SK-N-SH treated with all-trans-retinoic acid at 6 μM for 48 hours (cell line): ENCODE data around the gene SAMD4B.

Experiments used
- ATAC-seq: fragments of 200-7000 bp; cut with Tn5 transposase; 3 replicates; pipeline ENCODE4 v1.9.1; 2020; ENCODE audit warnings: mild to moderate bottlenecking, moderate library complexity
- ARNTL ChIP-seq: fragments of 450-650 bp; formaldehyde crosslinking; IDR thresholded peaks from 2 replicates; pipeline ENCODE4 v1.5.0; 2020; ENCODE audit warnings: low read depth, mild to moderate bottlenecking, moderate library complexity, borderline replicate concordance
- BACH2 ChIP-seq: fragments of 250-450 bp; sonication (Bioruptor Pico); IDR thresholded peaks from 2 replicates; pipeline ENCODE4 v1.9.0; 2021; ENCODE audit warnings: mild to moderate bottlenecking, borderline replicate concordance
- CREB5 ChIP-seq: fragments of 250-450 bp; sonication (Bioruptor Pico); IDR thresholded peaks from 2 replicates; pipeline ENCODE4 v1.5.1; 2020; ENCODE audit warnings: low read depth, mild to moderate bottlenecking, moderate library complexity
- CSDC2 ChIP-seq: fragments of 250-450 bp; sonication (Bioruptor Pico); IDR thresholded peaks from 2 replicates; pipeline ENCODE4 v1.5.0; 2020; ENCODE audit warnings: mild to moderate bottlenecking, moderate library complexity
- ESRRG ChIP-seq: fragments of 250-450 bp; sonication (Bioruptor Pico); IDR thresholded peaks from 2 replicates; pipeline ENCODE4 v1.6.1; 2021; ENCODE audit warnings: mild to moderate bottlenecking
- GLIS3 ChIP-seq: fragments of 250-450 bp; sonication (Bioruptor Pico); IDR thresholded peaks from 2 replicates; pipeline ENCODE4 v1.5.0; 2020; ENCODE audit warnings: mild to moderate bottlenecking, moderate library complexity
- ISL1 ChIP-seq: fragments of 250-450 bp; sonication (Bioruptor Pico); IDR thresholded peaks from 2 replicates; pipeline ENCODE4 v2.1.2; 2022; ENCODE audit warnings: mild to moderate bottlenecking, moderate library complexity
- OSR1 ChIP-seq: fragments of 250-450 bp; sonication (Bioruptor Pico); IDR thresholded peaks from 2 replicates; pipeline ENCODE4 v1.8.0; 2022; ENCODE audit warnings: moderate library complexity, mild to moderate bottlenecking, inconsistent platforms
- PATZ1 ChIP-seq: fragments of 250-450 bp; sonication (Bioruptor Pico); IDR thresholded peaks from 2 replicates; pipeline ENCODE4 v1.8.0; 2020; ENCODE audit warnings: mild to moderate bottlenecking, moderate library complexity, borderline replicate concordance
- PPARA ChIP-seq: fragments of 250-450 bp; sonication (Bioruptor Pico); IDR thresholded peaks from 2 replicates; pipeline ENCODE4 v1.5.0; 2020; ENCODE audit warnings: mild to moderate bottlenecking, borderline replicate concordance
- RARB ChIP-seq: fragments of 250-450 bp; sonication (Bioruptor Pico); IDR thresholded peaks from 2 replicates; pipeline ENCODE4 v1.8.0; 2021; ENCODE audit warnings: mild to moderate bottlenecking, moderate library complexity
- SNAI2 ChIP-seq: fragments of 250-450 bp; sonication (Bioruptor Pico); IDR thresholded peaks from 2 replicates; pipeline ENCODE4 v1.5.0; 2020; ENCODE audit warnings: mild to moderate bottlenecking, moderate library complexity
- TCF4 ChIP-seq: fragments of 250-450 bp; sonication (Bioruptor Pico); IDR thresholded peaks from 2 replicates; pipeline ENCODE4 v1.8.0; 2021; ENCODE audit warnings: mild to moderate bottlenecking, moderate library complexity, borderline replicate concordance
- TOX ChIP-seq: fragments of 250-450 bp; sonication (Bioruptor Pico); IDR thresholded peaks from 2 replicates; pipeline ENCODE4 v1.8.0; 2021; ENCODE audit warnings: mild to moderate bottlenecking, moderate library complexity, borderline replicate concordance
- TSHZ2 ChIP-seq: fragments of 250-450 bp; sonication (Bioruptor Pico); IDR thresholded peaks from 2 replicates; pipeline ENCODE4 v1.5.0; 2020; ENCODE audit warnings: mild to moderate bottlenecking, moderate library complexity
- ZC3H10 ChIP-seq: fragments of 250-450 bp; sonication (Bioruptor Pico); IDR thresholded peaks from 2 replicates; pipeline ENCODE4 v1.5.1; 2021; ENCODE audit warnings: mild to moderate bottlenecking, moderate library complexity
- ZFP3 ChIP-seq: fragments of 250-450 bp; sonication (Bioruptor Pico); IDR thresholded peaks from 2 replicates; pipeline ENCODE4 v1.5.0; 2020; ENCODE audit warnings: mild to moderate bottlenecking, moderate library complexity
- ZFP30 ChIP-seq: fragments of 450-650 bp; formaldehyde crosslinking; IDR thresholded peaks from 2 replicates; pipeline ENCODE4 v1.5.0; 2022; ENCODE audit warnings: mild to moderate bottlenecking, moderate library complexity
- ZNF565 ChIP-seq: fragments of 450-650 bp; formaldehyde crosslinking; conservative IDR thresholded peaks from 2 replicates; pipeline ENCODE4 v1.5.0; 2020; ENCODE audit warnings: low read depth, mild to moderate bottlenecking, moderate library complexity
- ZNF70 ChIP-seq: fragments of 450-650 bp; formaldehyde crosslinking; IDR thresholded peaks from 2 replicates; pipeline ENCODE4 v1.5.0; 2020; ENCODE audit warnings: mild to moderate bottlenecking, moderate library complexity
- ZNF8 ChIP-seq: fragments of 450-650 bp; formaldehyde crosslinking; IDR thresholded peaks from 2 replicates; pipeline ENCODE4 v1.5.0; 2020; ENCODE audit warnings: mild to moderate bottlenecking, moderate library complexity
- TF ChIP-seq, protein P1 (sequence below): fragments of 250-450 bp; sonication (Bioruptor Pico); IDR thresholded peaks from 2 replicates; pipeline ENCODE4 v1.5.1; 2021; ENCODE audit warnings: mild to moderate bottlenecking, moderate library complexity
- TF ChIP-seq, protein P2 (sequence below): fragments of 250-450 bp; sonication (Bioruptor Pico); IDR thresholded peaks from 2 replicates; pipeline ENCODE4 v1.8.0; 2021; ENCODE audit warnings: low read depth, mild to moderate bottlenecking, moderate library complexity, borderline replicate concordance

Gene SAMD4B

GRCh38 chr19:39409208-39410016, 67.2 kb downstream of the SAMD4B start:
- peak; percentile 0; the same call in 2 of the 3 replicates for ATAC-seq
- no peak for TF ChIP-seq PPARA (CRISPR knock-in tag)
- TF ChIP-seq GLIS3 (CRISPR knock-in tag): 0 out of 2 replicates have a peak, but pooled peaks have one; percentile 70
- no peak for TF ChIP-seq ISL1
- peak; percentile 70; the same call in 1 of the 2 replicates for TF ChIP-seq CREB5 (CRISPR knock-in tag)
- no peak for TF ChIP-seq ZFP3 (CRISPR knock-in tag)
- TF ChIP-seq TOX (CRISPR knock-in tag): peak; percentile 52; the same call in 1 of the 2 replicates
- 0 out of 2 replicates have a peak, but pooled peaks have one; percentile 51 for TF ChIP-seq ESRRG (CRISPR knock-in tag)
- peak; percentile 97 for TF ChIP-seq RARB (CRISPR knock-in tag)
- TF ChIP-seq ZC3H10: peak; percentile 87
- no peak for TF ChIP-seq OSR1 (CRISPR knock-in tag)
- TF ChIP-seq, protein P1, sequence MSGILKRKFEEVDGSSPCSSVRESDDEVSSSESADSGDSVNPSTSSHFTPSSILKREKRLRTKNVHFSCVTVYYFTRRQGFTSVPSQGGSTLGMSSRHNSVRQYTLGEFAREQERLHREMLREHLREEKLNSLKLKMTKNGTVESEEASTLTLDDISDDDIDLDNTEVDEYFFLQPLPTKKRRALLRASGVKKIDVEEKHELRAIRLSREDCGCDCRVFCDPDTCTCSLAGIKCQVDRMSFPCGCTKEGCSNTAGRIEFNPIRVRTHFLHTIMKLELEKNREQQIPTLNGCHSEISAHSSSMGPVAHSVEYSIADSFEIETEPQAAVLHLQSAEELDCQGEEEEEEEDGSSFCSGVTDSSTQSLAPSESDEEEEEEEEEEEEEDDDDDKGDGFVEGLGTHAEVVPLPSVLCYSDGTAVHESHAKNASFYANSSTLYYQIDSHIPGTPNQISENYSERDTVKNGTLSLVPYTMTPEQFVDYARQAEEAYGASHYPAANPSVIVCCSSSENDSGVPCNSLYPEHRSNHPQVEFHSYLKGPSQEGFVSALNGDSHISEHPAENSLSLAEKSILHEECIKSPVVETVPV (CRISPR knock-in tag): no peak
- TF ChIP-seq CSDC2: 0 out of 2 replicates have a peak, but pooled peaks have one; percentile 39

DNA sequence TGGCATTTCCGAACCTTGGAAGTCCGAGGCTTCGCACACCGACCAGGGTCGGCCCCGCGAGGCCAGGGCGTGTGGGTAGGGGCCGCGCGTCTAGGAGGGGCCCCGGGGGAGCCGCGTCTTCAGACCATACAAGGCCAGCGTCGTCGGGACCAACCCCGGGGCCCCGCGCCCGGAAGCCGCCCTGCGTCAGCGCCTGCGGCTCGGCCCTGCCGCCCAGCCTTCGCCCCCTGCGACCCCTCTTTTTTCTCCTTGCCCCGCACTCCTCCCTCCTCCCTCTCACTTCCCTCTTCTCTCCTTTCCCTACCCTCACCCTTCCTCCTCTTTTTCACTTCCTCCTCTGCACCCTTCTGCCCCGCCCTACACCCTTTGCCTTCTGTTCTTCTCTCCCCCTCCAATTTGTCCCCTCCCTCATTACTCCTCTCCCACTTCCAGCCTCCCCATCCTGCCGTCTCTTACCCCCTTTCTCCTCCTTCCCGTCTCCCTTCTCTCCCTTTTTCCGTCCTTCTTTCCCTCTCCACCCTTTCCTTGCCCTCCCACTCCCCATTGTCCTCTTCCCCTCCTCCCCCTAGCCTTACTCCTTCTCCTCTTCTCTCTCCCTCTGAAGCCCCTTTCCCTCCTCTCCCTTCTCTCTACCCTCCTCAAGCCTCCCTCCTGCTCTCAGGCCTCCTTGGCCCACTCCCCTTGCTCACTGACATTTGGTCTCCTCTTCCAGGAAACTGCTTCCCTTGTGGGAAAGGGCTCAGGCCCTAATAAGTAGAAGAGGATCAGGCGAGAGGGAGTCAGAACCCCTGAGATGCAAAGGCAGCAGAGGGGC, 68.0 kb downstream of the SAMD4B start:
- TF ChIP-seq ZFP30 (CRISPR knock-in tag) (no peak), SNAI2 (CRISPR knock-in tag) (no peak), ISL1 (no peak), BACH2 (no peak), ARNTL (CRISPR knock-in tag) (0 out of 2 replicates have a peak, but pooled peaks have one; percentile 39), OSR1 (CRISPR knock-in tag) (no peak), TSHZ2 (no peak), TCF4 (CRISPR knock-in tag) (no peak), RARB (CRISPR knock-in tag) (no peak), ZC3H10 (peak; percentile 87), ESRRG (CRISPR knock-in tag) (no peak), PATZ1 (no peak; the same call in 1 of the 2 replicates), CSDC2 (no peak), ZFP3 (CRISPR knock-in tag) (no peak), ZNF565 (CRISPR knock-in tag) (no peak), TOX (CRISPR knock-in tag) (no peak; the same call in 1 of the 2 replicates), GLIS3 (CRISPR knock-in tag) (peak; percentile 16; the same call in 1 of the 2 replicates), PPARA (CRISPR knock-in tag) (no peak), CREB5 (CRISPR knock-in tag) (0 out of 2 replicates have a peak, but pooled peaks have one; percentile 53), ZNF8 (no peak), ZNF70 (CRISPR knock-in tag) (no peak)
- TF ChIP-seq, protein P2, sequence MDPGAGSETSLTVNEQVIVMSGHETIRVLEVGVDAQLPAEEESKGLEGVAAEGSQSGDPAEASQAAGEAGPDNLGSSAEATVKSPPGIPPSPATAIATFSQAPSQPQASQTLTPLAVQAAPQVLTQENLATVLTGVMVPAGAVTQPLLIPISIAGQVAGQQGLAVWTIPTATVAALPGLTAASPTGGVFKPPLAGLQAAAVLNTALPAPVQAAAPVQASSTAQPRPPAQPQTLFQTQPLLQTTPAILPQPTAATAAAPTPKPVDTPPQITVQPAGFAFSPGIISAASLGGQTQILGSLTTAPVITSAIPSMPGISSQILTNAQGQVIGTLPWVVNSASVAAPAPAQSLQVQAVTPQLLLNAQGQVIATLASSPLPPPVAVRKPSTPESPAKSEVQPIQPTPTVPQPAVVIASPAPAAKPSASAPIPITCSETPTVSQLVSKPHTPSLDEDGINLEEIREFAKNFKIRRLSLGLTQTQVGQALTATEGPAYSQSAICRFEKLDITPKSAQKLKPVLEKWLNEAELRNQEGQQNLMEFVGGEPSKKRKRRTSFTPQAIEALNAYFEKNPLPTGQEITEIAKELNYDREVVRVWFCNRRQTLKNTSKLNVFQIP (CRISPR knock-in tag): no peak
- TF ChIP-seq, protein P1 (CRISPR knock-in tag): no peak
- ATAC-seq: peak; percentile 6
